ENCODE measurements around the gene ZSWIM5. TPM values are rescaled to one million over a fixed set of nuclear protein-coding genes. Genes with fewer than 3 reads are reported as not detected.
A peak's percentile ranks its signal among the peaks of the same experiment; 100 is the strongest.

ZSWIM5 gene
- total and polyA plus RNA-seq, 9 of the 15 experiments (the other 6 are each of a cell fraction or from before 2014, with no cell fraction given) = under 0.01 to 0.07 (median 0.03) TPM; not detected in 3

- no peak for TF ChIP-seq DDX20 (tag; IDR thresholded peaks at IDR 0.05; ENCODE audit: low read depth)
- peak; percentile 20 for TF ChIP-seq CBX8 (IDR thresholded peaks at IDR 0.05; ENCODE audit: borderline replicate concordance, extremely low read depth, low read depth, low read length, poor library complexity, severe bottlenecking)
- no peak for TF ChIP-seq EHMT2 (IDR thresholded peaks at IDR 0.05)
- TF ChIP-seq BDP1 (IDR thresholded peaks at IDR 0.05; ENCODE audit: insufficient read depth, insufficient read length) = no peak
- no peak for TF ChIP-seq CEBPZ (IDR thresholded peaks at IDR 0.05; ENCODE audit: borderline replicate concordance, low read depth, low read length)
- TF ChIP-seq ZNF224 (CRISPR knock-in tag; IDR thresholded peaks at IDR 0.05) = no peak
- TF ChIP-seq ZC3H4 (CRISPR knock-in tag; IDR thresholded peaks at IDR 0.05; ENCODE audit: borderline replicate concordance) = no peak
- TF ChIP-seq YBX1 (IDR thresholded peaks at IDR 0.05) = no peak
- no peak for TF ChIP-seq ZNF696 (CRISPR knock-in tag; conservative IDR thresholded peaks at IDR 0.05)
- no peak for TF ChIP-seq SLC30A9 (CRISPR knock-in tag; IDR thresholded peaks at IDR 0.05)
- TF ChIP-seq FOSL1 (tag; conservative IDR thresholded peaks at IDR 0.05) = peak; percentile 73
- TF ChIP-seq ZFPM2 (CRISPR knock-in tag; IDR thresholded peaks at IDR 0.05) = no peak
- TF ChIP-seq CREB1 (IDR thresholded peaks at IDR 0.05) = no peak
- no peak for TF ChIP-seq CREB1 (CRISPR knock-in tag; IDR thresholded peaks at IDR 0.05)
- no peak for TF ChIP-seq FOXJ3 (CRISPR knock-in tag; IDR thresholded peaks at IDR 0.05)
- peak; percentile 55; the same call in 1 of the 2 replicates for TF ChIP-seq ATF3 (IDR thresholded peaks at IDR 0.05)
- TF ChIP-seq ATF3 (CRISPR knock-in tag; conservative IDR thresholded peaks at IDR 0.05) = no peak
- no peak for TF ChIP-seq MLX (CRISPR knock-in tag; conservative IDR thresholded peaks at IDR 0.05)
- TF ChIP-seq ETV5 (CRISPR knock-in tag; IDR thresholded peaks at IDR 0.05; ENCODE audit: low read depth) = no peak
- TF ChIP-seq MNT (conservative IDR thresholded peaks at IDR 0.05) = no peak
- TF ChIP-seq TRIM24 (IDR thresholded peaks at IDR 0.05) = no peak
- TF ChIP-seq ZNF280A (IDR thresholded peaks at IDR 0.05; ENCODE audit: low read depth, partially characterized antibody) = no peak
Measured at GRCh38 chr1:45172005-45172404, 34.4 kb downstream of the ZSWIM5 start (continued).
